22Rv1 (cell line): ENCODE measurements around the gene B3GLCT.

ENCODE experiments used
- CTCF ChIP-seq: fragments of 450-650 bp; IDR thresholded peaks from 2 replicates; pipeline ENCODE4 v1.5.1; 2017; ENCODE audit warnings: mild to moderate bottlenecking
- ZFX ChIP-seq: fragments of 450-650 bp; IDR thresholded peaks from 2 replicates; pipeline ENCODE4 v1.6.1; 2017; ENCODE audit warnings: antibody characterized with exemption, borderline replicate concordance

- TF ChIP-seq CTCF (no peak), ZFX (no peak)
These were observed 25.3 kb downstream of the B3GLCT start for GRCh38 chr13:31224963-31225559.
